ENCODE measurements around the gene ATP9B.
"Not testable (repeated sequence)": the region's sequence is repeated elsewhere in the genome, so short reads cannot be mapped to it uniquely, and the experiment has no call there.

Gene ATP9B

GRCh38 chr18:79290409-79290808, 221.2 kb downstream of the ATP9B start:
- DNase-seq (ENCODE audit: low read depth), result not testable (repeated sequence)

- DNase-seq (ENCODE audit: low read depth), result no peak
Measured at GRCh38 chr18:79290876-79291275, 221.7 kb downstream of the ATP9B start.

GRCh38 chr18:79294235-79294634, 225.0 kb downstream of the ATP9B start:
- DNase-seq (ENCODE audit: low read depth), result no peak

GRCh38 chr18:79299272-79299671, 230.1 kb downstream of the ATP9B start:
- DNase-seq (ENCODE audit: low read depth), result no peak

GRCh38 chr18:79299711-79300110, 230.5 kb downstream of the ATP9B start:
- no peak for DNase-seq (ENCODE audit: low read depth)

GRCh38 chr18:79300413-79300812, 231.2 kb downstream of the ATP9B start:
- DNase-seq (ENCODE audit: low read depth), result no peak

- DNase-seq (ENCODE audit: low read depth), result no peak
Measured at GRCh38 chr18:79302120-79302519, 232.9 kb downstream of the ATP9B start.

GRCh38 chr18:79305911-79306310, 236.7 kb downstream of the ATP9B start:
- no peak for DNase-seq (ENCODE audit: low read depth)

GRCh38 chr18:79309614-79310358, 240.6 kb downstream of the ATP9B start:
- DNase-seq (ENCODE audit: low read depth), result no peak

GRCh38 chr18:79314838-79315388, 245.7 kb downstream of the ATP9B start:
- DNase-seq (ENCODE audit: low read depth), result no peak

GRCh38 chr18:79315596-79315995, 246.4 kb downstream of the ATP9B start:
- no peak for DNase-seq (ENCODE audit: low read depth)

- no peak for DNase-seq (ENCODE audit: low read depth)
Measured at GRCh38 chr18:79317703-79318102, 248.5 kb downstream of the ATP9B start.

- no peak for DNase-seq (ENCODE audit: low read depth)
Measured at GRCh38 chr18:79318142-79318673, 249.0 kb downstream of the ATP9B start.

GRCh38 chr18:79320216-79320850, 251.1 kb downstream of the ATP9B start:
- no peak for DNase-seq (ENCODE audit: low read depth)

GRCh38 chr18:79321625-79322405, 252.6 kb downstream of the ATP9B start:
- no peak for DNase-seq (ENCODE audit: low read depth)

GRCh38 chr18:79322441-79322840, 253.2 kb downstream of the ATP9B start:
- DNase-seq (ENCODE audit: low read depth), result no peak

GRCh38 chr18:79323471-79323870, 254.3 kb downstream of the ATP9B start:
- no peak for DNase-seq (ENCODE audit: low read depth)

GRCh38 chr18:79326413-79327198, 257.4 kb downstream of the ATP9B start:
- no peak for DNase-seq (ENCODE audit: low read depth)

GRCh38 chr18:79327199-79327721, 258.1 kb downstream of the ATP9B start:
- DNase-seq (ENCODE audit: low read depth), result no peak

GRCh38 chr18:79327915-79328314, 258.7 kb downstream of the ATP9B start:
- not testable (repeated sequence) for DNase-seq (ENCODE audit: low read depth)

GRCh38 chr18:79328887-79329286, 259.7 kb downstream of the ATP9B start:
- DNase-seq (ENCODE audit: low read depth), result no peak
